NOMO-1 treated with DMSO at 0.1 percent for 48 hours (cell line): Measurements from ENCODE around the gene ZCCHC2.

Experiments
- DNase-seq: peaks from one replicate; lab custom pipeline; 2025; ENCODE audit not compliant: unreplicated experiment; lab: John Stamatoyannopoulos, UW

Gene ZCCHC2

GRCh38 chr18:62509779-62510178 lies 13.0 kb upstream of the ZCCHC2 start:
- DNase-seq: no peak

GRCh38 chr18:62510789-62511188 lies 12.0 kb upstream of the ZCCHC2 start:
- DNase-seq: no peak

GRCh38 chr18:62512532-62512931 lies 10.3 kb upstream of the ZCCHC2 start:
- DNase-seq: no peak

GRCh38 chr18:62512996-62513395 lies 9.8 kb upstream of the ZCCHC2 start:
- DNase-seq: no peak

DNA sequence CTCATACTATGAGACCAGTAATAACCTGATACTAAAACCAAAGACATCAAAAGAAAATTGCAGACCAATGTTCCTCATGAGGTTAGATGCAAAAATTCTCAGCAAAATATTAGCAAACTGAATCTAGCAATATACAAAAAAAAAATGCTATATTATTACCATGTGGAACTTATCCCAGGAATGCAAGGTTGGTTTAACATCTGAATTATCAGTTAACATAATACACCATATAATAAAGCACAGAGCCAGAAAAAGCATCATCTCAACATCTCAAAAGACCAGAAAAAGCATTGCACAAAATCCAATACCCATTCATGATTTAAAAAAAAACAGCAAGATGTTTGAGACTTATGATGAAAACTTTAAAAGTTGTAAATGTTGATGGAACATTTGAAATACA lies 8.3 kb upstream of the ZCCHC2 start:
- no peak for DNase-seq

GRCh38 chr18:62516242-62516641 lies 6.6 kb upstream of the ZCCHC2 start:
- no peak for DNase-seq

DNA sequence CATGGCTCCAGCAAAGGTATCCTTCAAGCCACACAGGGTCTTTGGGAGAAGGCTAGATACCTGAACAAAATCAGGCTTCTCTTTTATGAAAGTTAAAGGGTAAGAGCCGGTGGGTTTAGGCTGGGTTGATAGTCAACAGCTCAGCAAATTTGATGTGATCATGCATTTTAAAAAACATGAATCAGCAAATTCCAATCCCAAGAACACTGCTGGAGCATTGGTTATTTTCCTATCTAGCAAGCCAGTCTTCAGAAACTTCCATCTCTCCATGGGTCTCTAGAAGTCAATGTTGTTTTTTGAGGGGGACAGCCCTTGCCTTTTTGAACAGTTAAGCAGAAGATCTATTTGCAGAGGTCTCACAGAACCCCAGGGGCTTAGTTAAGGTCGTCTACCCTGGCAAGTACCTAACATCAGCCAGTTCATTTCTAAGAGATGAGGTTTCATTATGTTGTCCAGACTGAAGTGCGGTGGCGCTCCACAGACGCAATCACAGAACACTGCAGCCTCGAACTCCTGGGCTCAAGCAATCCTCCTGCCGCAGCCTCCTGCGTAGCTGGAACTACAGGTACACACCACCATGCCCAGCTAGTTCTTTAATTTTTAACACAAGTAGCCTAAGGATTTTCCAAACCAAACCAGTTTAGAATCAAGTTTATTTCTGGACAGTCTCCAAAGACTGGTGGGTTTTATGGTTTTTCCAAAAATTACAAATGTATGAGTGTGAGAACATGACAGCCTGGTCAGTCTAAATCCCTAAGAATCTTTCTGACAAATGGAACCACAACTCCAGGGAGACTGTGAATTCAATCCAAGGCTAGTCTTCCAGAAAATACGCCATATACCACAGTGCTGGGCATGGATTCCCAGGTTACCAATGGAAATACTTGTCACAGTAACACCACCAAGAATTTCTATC lies 4.1 kb upstream of the ZCCHC2 start:
- DNase-seq: no peak

- no peak for DNase-seq
These were observed 3.1 kb upstream of the ZCCHC2 start for GRCh38 chr18:62519684-62520083.

- DNase-seq: no peak
These were observed 1.7 kb upstream of the ZCCHC2 start for GRCh38 chr18:62521082-62521481.

DNA sequence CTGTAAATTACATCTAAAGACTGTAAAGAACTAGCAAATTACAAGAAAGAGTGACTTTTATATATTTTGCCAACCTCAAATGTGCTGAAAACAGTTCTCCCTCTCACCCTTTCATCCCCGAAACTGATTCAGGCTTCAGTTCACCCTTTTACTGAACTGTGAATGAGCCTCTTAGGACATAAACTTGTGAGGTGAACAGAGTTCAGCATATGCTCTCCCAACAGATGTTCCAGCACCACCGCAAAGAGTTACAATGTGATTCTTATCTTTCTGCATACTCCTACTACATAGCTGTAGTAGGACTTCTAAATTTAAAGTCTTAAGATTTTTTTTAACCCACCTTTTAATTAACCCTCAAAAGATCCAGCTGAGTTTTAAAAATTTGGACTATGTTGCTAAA lies 1.2 kb upstream of the ZCCHC2 start:
- DNase-seq: peak; percentile 10

- no peak for DNase-seq
These were observed 684 bp upstream of the ZCCHC2 start for GRCh38 chr18:62522178-62522503.

GRCh38 chr18:62523255-62523588 lies 397 bp downstream of the ZCCHC2 start:
- DNase-seq: no peak

DNA sequence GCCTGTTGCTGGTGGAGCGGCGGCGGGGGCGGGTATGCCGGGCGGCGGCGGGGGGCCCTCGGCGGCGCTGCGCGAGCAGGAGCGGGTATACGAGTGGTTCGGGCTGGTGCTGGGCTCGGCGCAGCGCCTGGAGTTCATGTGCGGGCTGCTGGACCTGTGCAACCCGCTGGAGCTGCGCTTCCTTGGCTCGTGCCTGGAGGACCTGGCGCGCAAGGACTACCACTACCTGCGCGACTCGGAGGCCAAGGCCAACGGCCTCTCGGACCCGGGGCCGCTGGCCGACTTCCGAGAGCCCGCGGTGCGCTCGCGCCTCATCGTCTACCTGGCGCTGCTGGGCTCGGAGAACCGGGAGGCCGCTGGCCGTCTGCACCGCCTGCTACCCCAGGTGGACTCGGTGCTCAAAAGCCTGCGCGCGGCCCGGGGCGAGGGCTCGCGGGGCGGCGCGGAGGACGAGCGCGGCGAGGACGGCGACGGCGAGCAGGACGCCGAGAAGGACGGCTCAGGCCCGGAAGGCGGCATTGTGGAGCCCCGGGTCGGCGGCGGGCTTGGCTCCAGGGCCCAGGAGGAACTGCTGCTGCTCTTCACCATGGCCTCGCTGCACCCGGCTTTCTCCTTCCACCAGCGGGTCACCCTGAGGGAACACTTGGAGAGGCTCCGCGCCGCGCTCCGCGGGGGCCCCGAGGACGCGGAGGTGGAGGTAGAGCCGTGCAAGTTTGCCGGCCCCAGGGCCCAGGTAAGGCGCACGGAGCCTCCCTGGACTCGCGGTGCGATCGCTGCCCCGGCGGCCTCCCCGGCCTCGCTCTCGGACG lies 1.0 kb downstream of the ZCCHC2 start:
- peak; percentile 28 for DNase-seq

- DNase-seq: peak; percentile 31
These were observed 1.8 kb downstream of the ZCCHC2 start for GRCh38 chr18:62524440-62525200.

DNA sequence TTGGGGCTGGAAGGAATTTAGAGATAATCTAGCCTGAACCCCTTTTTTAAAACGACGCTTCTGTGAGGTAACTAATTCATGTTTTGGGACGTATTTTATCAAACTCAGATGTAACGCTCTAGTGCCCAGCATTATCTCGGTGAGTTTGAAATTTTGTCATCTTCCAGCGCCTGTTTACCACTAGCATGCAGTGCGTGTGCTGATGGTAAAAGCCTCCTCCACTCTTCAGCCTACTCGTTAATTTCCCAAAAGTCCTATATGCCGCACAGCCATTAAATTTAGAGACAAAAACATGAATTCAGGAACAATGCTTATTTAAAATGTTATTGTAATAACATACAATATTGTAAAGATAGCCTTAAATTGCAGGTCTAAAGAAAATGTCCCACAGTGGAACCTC lies 2.8 kb downstream of the ZCCHC2 start:
- no peak for DNase-seq

- DNase-seq: peak; percentile 56
These were observed 3.5 kb downstream of the ZCCHC2 start for GRCh38 chr18:62526098-62527025.

GRCh38 chr18:62529597-62529996 lies 6.8 kb downstream of the ZCCHC2 start:
- no peak for DNase-seq

DNA sequence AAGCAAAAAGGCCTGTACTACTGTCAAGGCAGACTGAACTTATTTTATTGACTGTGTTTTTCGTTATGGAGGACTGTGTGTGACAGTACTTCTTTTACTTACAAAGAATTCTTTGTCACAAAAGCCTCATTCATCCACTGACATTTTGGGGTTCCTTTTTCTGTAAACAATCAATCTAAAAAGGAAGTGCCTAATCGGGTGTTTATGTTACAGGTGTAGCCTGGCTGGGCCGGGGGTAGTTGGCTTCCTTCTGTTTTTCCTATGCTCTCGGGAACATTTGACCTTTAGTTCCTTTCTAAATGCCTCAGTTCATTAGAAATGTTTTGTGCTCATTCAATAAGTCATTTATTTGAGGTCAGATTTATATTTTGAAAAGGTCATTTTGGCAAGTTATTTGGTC lies 8.3 kb downstream of the ZCCHC2 start:
- DNase-seq: no peak

DNA sequence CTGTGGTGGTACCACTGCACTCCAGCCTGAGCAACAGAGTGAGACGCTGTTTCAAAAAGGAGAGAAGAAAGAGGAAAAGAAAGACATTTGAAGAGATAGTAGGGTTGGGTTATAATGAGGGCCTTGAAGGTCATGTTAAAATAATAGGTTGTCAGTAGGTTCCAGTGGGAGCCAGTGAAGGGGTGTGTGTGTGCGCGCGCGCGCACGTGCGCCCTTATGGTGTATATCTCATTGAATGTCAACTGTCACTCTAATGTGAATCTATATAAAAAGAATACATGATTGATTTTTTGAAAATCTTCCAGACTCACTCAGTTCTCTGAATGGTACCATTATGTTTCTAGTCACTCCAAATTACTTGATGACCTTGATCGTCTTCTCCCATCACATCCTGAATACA lies 9.1 kb downstream of the ZCCHC2 start:
- no peak for DNase-seq

DNA sequence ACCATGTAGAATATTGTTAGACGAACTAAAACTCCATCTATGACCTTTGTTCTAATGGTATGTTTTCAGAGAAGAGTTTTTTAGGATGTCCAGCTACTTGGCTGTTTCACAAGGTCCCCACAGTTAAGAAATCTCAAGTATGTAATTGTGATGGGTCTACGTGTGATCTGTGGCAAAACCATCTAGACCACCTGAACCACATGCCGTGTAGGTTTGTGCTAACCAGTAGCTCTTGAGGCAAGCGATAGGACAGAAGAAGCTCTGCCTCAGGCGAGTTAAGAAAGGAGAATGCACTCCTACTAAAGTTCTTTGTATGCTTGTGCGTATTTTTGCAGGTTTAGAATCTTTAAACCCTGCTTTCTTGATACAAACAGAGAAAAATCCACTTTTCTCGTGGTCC lies 13.2 kb downstream of the ZCCHC2 start:
- DNase-seq: no peak
